ENCODE measurements around the gene TTC3.

TTC3 gene

GRCh38 chr21:37159053-37159776, 86.2 kb downstream of the TTC3 start:
- DNase-seq: no peak

- no peak for DNase-seq
Observed at GRCh38 chr21:37159949-37160348, 86.9 kb downstream of the TTC3 start.

- no peak for DNase-seq
Observed at GRCh38 chr21:37164742-37165141, 91.7 kb downstream of the TTC3 start.

DNA sequence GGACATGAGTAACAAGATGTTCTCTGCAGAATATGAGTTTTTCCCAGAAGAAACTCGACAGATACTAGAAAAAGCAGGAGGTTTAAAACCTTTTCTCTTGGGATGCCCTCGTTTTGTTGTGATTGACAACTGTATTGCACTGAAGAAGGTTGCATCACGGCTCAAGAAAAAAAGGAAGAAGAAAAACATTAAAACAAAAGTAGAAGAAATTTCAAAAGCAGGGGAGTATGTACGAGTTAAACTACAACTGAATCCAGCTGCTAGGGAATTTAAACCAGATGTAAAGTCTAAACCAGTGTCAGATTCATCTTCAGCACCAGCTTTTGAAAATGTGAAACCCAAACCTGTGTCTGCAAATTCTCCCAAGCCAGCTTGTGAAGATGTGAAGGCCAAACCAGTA, 92.5 kb downstream of the TTC3 start:
- DNase-seq: peak; percentile 32

GRCh38 chr21:37166733-37167132, 93.7 kb downstream of the TTC3 start:
- DNase-seq: no peak

DNA sequence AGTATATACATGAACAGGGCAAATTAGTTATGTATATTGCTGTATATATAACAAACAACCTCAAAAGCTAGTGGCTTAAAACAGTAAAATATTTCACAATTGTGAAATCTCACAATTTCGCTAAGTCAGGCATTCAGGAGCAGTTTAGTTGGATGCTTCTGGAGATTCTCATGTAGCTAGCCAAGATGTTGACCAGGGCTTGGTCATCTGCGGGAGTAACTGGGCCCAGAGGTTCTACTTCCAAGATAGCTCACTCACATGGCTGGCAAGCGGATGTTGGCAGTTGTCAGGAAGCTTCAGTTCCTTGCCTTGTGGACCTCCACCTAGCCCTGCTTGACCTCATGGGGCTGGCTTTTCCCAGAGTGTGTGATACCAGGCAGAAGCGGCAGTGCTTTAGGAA, 95.6 kb downstream of the TTC3 start:
- DNase-seq: no peak

GRCh38 chr21:37172646-37173045, 99.6 kb downstream of the TTC3 start:
- DNase-seq: no peak

- no peak for DNase-seq
Observed at GRCh38 chr21:37176716-37177115, 103.7 kb downstream of the TTC3 start.

DNA sequence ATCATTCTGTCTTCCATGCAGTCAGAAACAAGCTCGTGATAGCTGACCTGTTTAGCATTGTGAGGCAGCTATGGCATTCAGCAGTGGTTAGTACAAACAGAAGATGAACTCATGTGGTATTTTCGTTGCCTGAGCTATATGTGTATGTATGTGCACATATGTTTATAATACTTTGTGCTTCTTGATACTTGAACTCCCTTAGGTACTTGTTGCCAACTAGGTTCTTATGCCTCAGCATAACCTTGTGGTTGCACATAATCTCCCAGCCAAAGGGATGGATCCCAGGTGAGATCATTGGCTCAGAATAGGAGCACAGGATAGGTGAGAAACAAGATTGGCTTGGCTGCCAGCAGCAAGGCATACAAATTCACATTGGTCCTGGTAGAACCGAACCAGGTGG, 108.0 kb downstream of the TTC3 start:
- no peak for DNase-seq

GRCh38 chr21:37182222-37182621, 109.2 kb downstream of the TTC3 start:
- DNase-seq: no peak

DNA sequence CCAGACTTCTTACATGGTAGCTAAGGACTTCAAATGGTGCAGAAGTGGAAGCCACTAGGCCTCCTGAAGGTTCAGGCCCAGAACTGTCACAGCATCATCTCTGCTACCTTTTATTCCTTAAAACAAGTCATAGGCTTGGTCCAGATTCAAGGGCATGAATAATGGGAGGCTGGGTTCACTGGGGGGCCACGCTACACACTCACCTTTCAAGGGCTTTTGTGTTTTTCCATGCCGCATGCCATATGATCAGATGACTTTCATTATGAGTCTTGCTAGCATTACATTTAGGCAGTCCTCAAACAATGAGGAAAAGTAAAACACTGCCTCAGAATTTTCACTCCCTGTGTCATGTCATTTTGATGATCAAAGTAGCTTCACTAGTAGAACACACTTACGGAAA, 110.7 kb downstream of the TTC3 start:
- no peak for DNase-seq

- no peak for DNase-seq
Observed at GRCh38 chr21:37184784-37185593, 111.9 kb downstream of the TTC3 start.

DNA sequence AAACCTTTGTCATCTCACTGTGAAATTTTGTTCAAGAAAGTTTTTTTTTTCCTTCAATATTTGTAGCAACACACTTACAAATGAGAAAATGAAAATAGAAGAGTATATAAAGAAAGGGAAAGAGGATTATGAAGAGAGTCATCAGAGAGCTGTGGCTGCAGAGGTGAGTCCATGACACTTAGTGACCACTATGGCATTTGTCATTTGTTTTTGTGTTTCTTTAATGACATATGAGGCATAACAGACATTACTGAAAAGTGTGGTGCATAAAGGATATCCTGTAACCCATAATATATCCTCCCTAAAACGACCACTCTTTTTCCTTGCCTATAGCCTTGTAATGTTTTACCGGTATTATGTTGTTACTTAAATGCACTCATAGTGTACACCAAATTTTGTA, 113.9 kb downstream of the TTC3 start:
- no peak for DNase-seq

DNA sequence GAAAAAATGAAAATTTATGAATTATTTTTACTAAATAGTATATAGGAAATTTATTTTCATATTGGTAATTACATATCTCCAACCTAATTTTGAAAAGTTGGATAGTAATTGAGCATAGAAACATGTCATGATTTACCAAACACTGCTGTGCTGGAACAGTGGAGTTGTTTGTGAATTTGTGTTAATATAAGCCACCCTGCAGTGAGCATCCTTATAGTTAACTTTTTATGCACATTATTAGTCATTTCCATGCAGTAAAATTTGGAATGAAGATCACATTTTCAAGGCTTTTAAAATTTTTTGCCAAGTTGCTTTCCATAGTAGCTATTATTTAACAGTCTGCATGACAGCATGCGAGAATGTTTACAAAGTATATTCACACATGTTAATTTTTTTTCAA, 115.8 kb downstream of the TTC3 start:
- no peak for DNase-seq

- no peak for DNase-seq
Observed at GRCh38 chr21:37192019-37192418, 119.0 kb downstream of the TTC3 start.

DNA sequence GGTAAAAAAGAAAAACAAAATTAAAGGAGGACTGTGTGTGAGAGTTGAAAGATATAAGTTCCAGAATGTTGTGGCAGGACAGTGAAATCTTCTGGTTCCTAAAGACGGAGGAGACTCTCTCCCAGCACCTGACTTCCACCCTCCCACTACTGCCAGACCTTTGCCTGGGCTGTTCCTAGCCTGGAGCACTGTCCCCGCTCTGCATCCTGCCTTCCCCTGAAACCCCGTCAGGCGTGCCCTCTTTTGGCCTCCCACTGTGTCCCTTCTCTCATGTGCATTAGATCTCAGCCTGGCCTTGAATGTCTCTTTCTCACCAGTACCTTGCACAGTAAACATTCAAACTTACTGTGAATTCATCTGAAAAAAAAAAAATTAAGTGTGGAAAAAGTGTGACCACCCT, 120.0 kb downstream of the TTC3 start:
- DNase-seq: no peak

DNA sequence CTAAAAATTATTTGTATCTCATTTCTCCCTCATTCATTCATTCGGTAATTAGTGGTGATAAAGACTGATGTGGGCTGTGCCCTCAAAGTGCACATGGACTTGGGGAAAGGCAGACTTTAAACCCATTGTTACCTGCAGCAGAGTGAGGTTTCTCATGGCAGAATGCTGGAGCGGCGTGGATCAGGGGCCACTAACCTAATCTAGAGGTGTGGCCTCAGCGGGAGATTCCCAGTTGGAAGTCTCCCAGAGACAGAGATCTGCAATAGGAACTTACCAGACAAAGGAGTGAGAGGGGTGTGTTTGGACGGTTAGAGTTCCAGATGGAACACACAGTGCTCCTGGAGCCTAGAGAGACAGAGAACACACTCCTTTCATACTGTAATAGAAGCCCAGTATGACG, 120.6 kb downstream of the TTC3 start:
- no peak for DNase-seq

- DNase-seq: no peak
Observed at GRCh38 chr21:37195059-37195458, 122.0 kb downstream of the TTC3 start.

DNA sequence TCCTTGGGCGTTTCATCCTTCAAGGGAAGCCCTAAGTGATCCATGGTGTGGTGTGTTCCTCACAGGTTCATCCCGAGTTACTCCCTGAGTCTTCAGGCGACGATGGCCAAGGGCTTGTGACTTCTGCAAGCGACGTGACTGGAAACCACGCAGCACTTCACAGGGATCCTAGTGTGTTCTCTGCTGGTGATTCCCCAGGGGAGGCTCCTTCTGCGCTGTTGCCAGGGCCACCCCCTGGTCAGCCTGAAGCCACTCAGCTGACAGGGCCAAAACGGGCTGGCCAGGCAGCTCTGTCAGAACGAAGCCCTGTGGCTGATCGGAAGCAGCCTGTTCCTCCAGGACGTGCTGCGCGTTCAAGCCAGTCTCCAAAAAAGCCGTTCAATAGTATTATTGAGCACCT, 122.6 kb downstream of the TTC3 start:
- no peak for DNase-seq

GRCh38 chr21:37196847-37197246, 123.8 kb downstream of the TTC3 start:
- DNase-seq: no peak

DNA sequence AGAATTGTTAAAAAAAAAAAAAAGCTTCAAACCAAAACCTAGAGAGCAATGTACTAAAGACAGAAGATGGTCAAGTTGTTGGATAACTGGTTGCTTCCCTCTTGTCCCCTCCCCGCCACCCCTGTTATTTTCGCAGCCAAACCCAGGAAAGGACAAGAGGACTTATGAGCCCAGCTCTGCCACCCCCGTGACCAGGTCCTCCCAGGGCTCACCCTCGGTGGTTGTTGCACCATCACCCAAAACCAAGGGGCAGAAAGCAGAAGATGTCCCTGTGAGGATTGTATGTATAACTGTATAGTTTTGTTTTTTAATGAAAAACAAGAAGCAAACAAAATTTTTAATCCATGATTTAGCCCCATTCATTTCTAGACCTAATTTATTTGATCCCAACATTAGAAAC, 124.7 kb downstream of the TTC3 start:
- DNase-seq: no peak

- DNase-seq: peak; percentile 18
Observed at GRCh38 chr21:37199057-37199924, 126.2 kb downstream of the TTC3 start.

DNA sequence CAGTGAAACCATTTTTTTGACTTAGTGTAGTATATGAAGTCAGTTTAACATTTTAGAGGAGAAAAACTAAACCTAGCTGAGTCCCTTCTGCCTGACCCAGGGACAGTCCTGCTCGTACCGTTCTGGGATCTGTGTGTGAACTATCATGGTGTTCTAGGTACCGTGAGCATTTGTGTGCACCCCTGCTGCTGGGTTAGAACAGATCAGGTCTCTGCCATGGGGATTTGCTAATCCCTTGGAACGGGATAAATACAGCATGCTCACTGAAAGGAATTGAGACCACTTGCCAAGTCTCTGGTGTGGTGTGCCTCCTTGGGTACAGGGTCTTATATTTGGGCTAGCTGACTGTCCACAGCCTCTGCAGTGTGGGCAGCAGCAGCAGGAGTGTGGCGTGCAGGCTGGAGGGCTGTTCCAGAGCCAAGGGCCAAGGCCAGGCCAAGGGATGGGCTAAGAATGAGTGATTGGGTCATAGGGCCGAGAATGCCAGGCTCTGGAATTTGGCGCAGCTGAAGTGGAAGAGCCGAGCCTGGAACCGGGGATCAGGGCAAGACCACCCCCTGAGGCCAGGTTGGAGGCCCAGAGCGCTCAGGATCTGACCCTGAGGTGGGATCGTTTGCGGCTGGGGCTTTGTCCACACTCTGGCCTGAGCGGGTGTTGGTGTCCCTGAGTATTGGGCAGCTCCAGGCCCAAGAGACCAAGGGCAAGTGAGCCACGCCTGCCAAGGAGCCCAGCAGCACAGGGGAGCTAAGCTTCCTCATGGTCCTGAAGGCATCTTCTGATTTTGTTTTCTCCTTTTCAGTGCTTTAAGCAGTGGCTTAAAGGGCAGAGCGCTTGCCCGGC, 127.8 kb downstream of the TTC3 start:
- DNase-seq: no peak
